PC-9 (cell line): ENCODE data around the gene ITGA2. TPM values are rescaled to one million over a fixed set of nuclear protein-coding genes. Genes with fewer than 3 reads are reported as not detected.

Experiments used
- BruUV-seq: library from RNA; stranded (reverse); fragments of 400-500 nt; replicated peaks from 2 replicates; lab custom pipeline; 2021; lab: Mats Ljungman, UMichigan
- CTCF ChIA-PET: fragments of 300-600 bp; sonication (Branson Sonifier 250); formaldehyde crosslinking; loops from one replicate; lab custom pipeline; 2022; ENCODE audit warnings: antibody characterized with exemption; lab: Charles Lee
- POLR2A ChIA-PET: fragments of 300-600 bp; sonication (Branson Sonifier 250); formaldehyde crosslinking; loops from one replicate; lab custom pipeline; 2022; ENCODE audit warnings: antibody characterized with exemption; ENCODE audit not compliant: unreplicated experiment; lab: Charles Lee
- DNase-seq, 2 experiments: peaks; one replicate each; pipeline versions ENCODE4 v3.0.0 to v3.0.0-alpha.2; 2015 to 2022; ENCODE audit warnings: mixed read lengths in 1 of 2
- H2AFZ ChIP-seq: fragments of 200-600 bp; sonication (generic); 2 replicates; pipeline ENCODE4 v1.8.1; 2017; ENCODE audit warnings: antibody characterized with exemption
- H3F3A ChIP-seq: fragments of 200-600 bp; sonication (generic); 2 replicates; pipeline ENCODE4 v1.8.1; 2017; ENCODE audit warnings: antibody characterized with exemption, mild to moderate bottlenecking, low read depth; ENCODE audit not compliant: insufficient read depth
- H3K27ac ChIP-seq: fragments of 200-600 bp; sonication (generic); 2 replicates; pipeline ENCODE4 v1.6.1; 2016; ENCODE audit warnings: mixed run types
- H3K27me3 ChIP-seq: fragments of 200-600 bp; sonication (generic); 2 replicates; pipeline ENCODE4 v1.6.1; 2016; ENCODE audit warnings: low read depth, mixed run types; ENCODE audit not compliant: insufficient read depth
- H3K36me3 ChIP-seq: fragments of 200-600 bp; sonication (generic); 2 replicates; pipeline ENCODE4 v1.6.1; 2016; ENCODE audit warnings: low read depth, mixed run types
- H3K4me1 ChIP-seq: fragments of 200-600 bp; sonication (generic); replicated peaks from 2 replicates; pipeline ENCODE4 v1.6.1; 2016; ENCODE audit warnings: mixed run types; ENCODE audit not compliant: insufficient read depth
- H3K4me2 ChIP-seq: fragments of 200-600 bp; sonication (generic); 2 replicates; pipeline ENCODE4 v1.6.1; 2017; ENCODE audit warnings: mixed run types
- H3K4me3 ChIP-seq: fragments of 200-600 bp; sonication (generic); 2 replicates; pipeline ENCODE4 v1.6.1; 2016; ENCODE audit warnings: mixed run types
- H3K79me2 ChIP-seq: fragments of 200-600 bp; sonication (generic); 2 replicates; pipeline ENCODE4 v1.6.1; 2017; ENCODE audit warnings: low read depth, mixed run types
- H3K9me2 ChIP-seq: fragments of 200-600 bp; sonication (generic); 2 replicates; pipeline ENCODE4 v1.8.1; 2017; ENCODE audit warnings: mild to moderate bottlenecking; ENCODE audit not compliant: insufficient read depth
- H3K9me3 ChIP-seq: fragments of 200-600 bp; sonication (generic); 2 replicates; pipeline ENCODE4 v1.8.1; 2016; ENCODE audit warnings: low read depth; ENCODE audit not compliant: insufficient read depth
- H4K20me1 ChIP-seq: fragments of 200-600 bp; sonication (generic); 2 replicates; pipeline ENCODE4 v1.8.1; 2017; ENCODE audit not compliant: insufficient read depth
- CTCF ChIP-seq: fragments of 200-600 bp; sonication (generic); conservative IDR thresholded peaks from 2 replicates; pipeline ENCODE4 v1.6.1; 2017; ENCODE audit warnings: mixed run types, antibody characterized with exemption, mild to moderate bottlenecking, moderate library complexity
- EZH2 ChIP-seq: fragments of 200-600 bp; sonication (generic); IDR thresholded peaks from 2 replicates; pipeline ENCODE4 v1.8.0; 2017; ENCODE audit warnings: antibody characterized with exemption, low read depth
- intact Hi-C: fragments of 100-400 bp; cut with micrococcal nuclease; formaldehyde crosslinking; loops from one replicate; pipeline ENCODE4 v1.10.0; 2022; ENCODE audit not compliant: unreplicated experiment
- total RNA-seq: library from RNA; stranded (reverse); gene quantifications from 2 replicates; pipeline ENCODE4 v1.2.3, GENCODE V29; 2021

Gene ITGA2
- total RNA-seq, 1 experiment from 2014 or later, result 35.8 TPM

GRCh38 chr5:52997424-52997823 lies 8.3 kb downstream of the ITGA2 start:
- peaks cover 23% of the 10 kb centered on the region for H3F3A ChIP-seq
- peaks cover 43% of the 10 kb centered on the region for H3K4me1 ChIP-seq
- no peak for DNase-seq
- H2AFZ ChIP-seq, result no peak overlapping the region
- no peaks in the 10 kb centered on the region for H3K27me3 ChIP-seq
- no peaks in the 10 kb centered on the region for H3K9me3 ChIP-seq
- intact Hi-C loops, result no loop called here
- TF ChIP-seq EZH2 (no peak), CTCF (no peak)
- no peak overlapping the region for H3K4me3 ChIP-seq
- H3K36me3 ChIP-seq, result peaks cover 60% of the 10 kb centered on the region
- no peaks in the 10 kb centered on the region for H3K9me2 ChIP-seq
- H3K79me2 ChIP-seq, result peaks cover 95% of the 10 kb centered on the region
- ChIA-PET CTCF (no interaction called here), POLR2A (no interaction called here)
- no TSS peak for BruUV-seq
- H3K27ac ChIP-seq, result no peak overlapping the region
- H4K20me1 ChIP-seq, result 0 out of 2 replicates have a peak, but pooled peaks cover 5% of the 10 kb centered on the region
- no peak overlapping the region for H3K4me2 ChIP-seq

GRCh38 chr5:52998552-52999313 lies 9.6 kb downstream of the ITGA2 start:
- CTCF ChIA-PET, result no interaction called here
- Histone ChIP-seq H3F3A (peaks cover 28% of the 10 kb centered on the region), H4K20me1 (0 out of 2 replicates have a peak, but pooled peaks cover 5% of the 10 kb centered on the region), H3K9me3 (no peaks in the 10 kb centered on the region), H3K36me3 (peaks cover 60% of the 10 kb centered on the region), H2AFZ (no peak overlapping the region), H3K79me2 (peaks cover 95% of the 10 kb centered on the region), H3K27ac (no peak overlapping the region), H3K4me1 (peaks cover 32% of the 10 kb centered on the region), H3K27me3 (no peaks in the 10 kb centered on the region), H3K4me3 (no peak overlapping the region), H3K9me2 (no peaks in the 10 kb centered on the region), H3K4me2 (no peak overlapping the region)
- no peak for DNase-seq
- intact Hi-C loops, result no loop called here
- TF ChIP-seq CTCF (no peak), EZH2 (no peak)
- POLR2A ChIA-PET, result no interaction called here
- no TSS peak for BruUV-seq

GRCh38 chr5:52999344-52999949 lies 10.3 kb downstream of the ITGA2 start:
- H3K4me1 ChIP-seq, result peaks cover 24% of the 10 kb centered on the region
- H3K36me3 ChIP-seq, result peaks cover 60% of the 10 kb centered on the region
- CTCF ChIA-PET, result no interaction called here

More at GRCh38 chr5:52999344-52999949, 10.3 kb downstream of the ITGA2 start:
- no peak for DNase-seq
- POLR2A ChIA-PET, result no interaction called here
- Histone ChIP-seq H3K79me2 (peaks cover 95% of the 10 kb centered on the region), H3K4me2 (no peak overlapping the region), H3K9me3 (no peaks in the 10 kb centered on the region), H3K4me3 (no peak overlapping the region), H3K9me2 (no peaks in the 10 kb centered on the region; the same call in 1 of the 2 replicates), H2AFZ (no peak overlapping the region), H3F3A (peaks cover 28% of the 10 kb centered on the region), H3K27ac (no peak overlapping the region), H4K20me1 (0 out of 2 replicates have a peak, but pooled peaks cover 5% of the 10 kb centered on the region), H3K27me3 (no peaks in the 10 kb centered on the region)
- intact Hi-C loops, result no loop called here
- no peak for TF ChIP-seq EZH2
- no peak for TF ChIP-seq CTCF
- BruUV-seq, result no TSS peak
